Measurements from ENCODE around the gene FXYD3.

Gene FXYD3

GRCh38 chr19:35154525-35155406, 39.1 kb downstream of the FXYD3 start, which contains the start of gene FXYD5:
TSS of gene FXYD5 (plus strand) at chr19:35154735. CDS start at chr19:35155551, 816 bp downstream.
- Histone ChIP-seq H3K27ac (peak within 1 kb of the TSS; percentile 57 to 58), H3K4me3 (peak within 1 kb of the TSS; percentile 57 to 63), H3K4me1 (peaks cover 0 to 29% (median 22%) of the 10 kb centered on the region in 4 donors), H3K9me3 (no peaks in the 10 kb centered on the region), H3K27me3 (peaks cover 0 to 42% of the 10 kb centered on the region in 2 donors), H3K36me3 (peaks cover 0 to 19% (median 8%) of the 10 kb centered on the region in 3 donors)
- intact Hi-C loops (cut with DNase I; ENCODE audit: low total_unique reads), result no loop called here
- peak; percentile 76 to 81 for DNase-seq
- no peak for TF ChIP-seq CTCF (IDR thresholded peaks at IDR 0.05)

GRCh38 chr19:35155441-35155840, 39.8 kb downstream of the FXYD3 start:
- no peak for DNase-seq
- Histone ChIP-seq H3K4me3 (peak overlapping the region; percentile 57 to 63), H3K27ac (peak overlapping the region; percentile 57 to 58), H3K4me1 (peaks cover 0 to 29% (median 22%) of the 10 kb centered on the region in 4 donors), H3K27me3 (peaks cover 0 to 42% of the 10 kb centered on the region in 2 donors), H3K9me3 (no peaks in the 10 kb centered on the region), H3K36me3 (peaks cover 0 to 24% (median 14%) of the 10 kb centered on the region in 3 donors)
- intact Hi-C loops (cut with DNase I; ENCODE audit: low total_unique reads), result no loop called here
- no peak for TF ChIP-seq CTCF (IDR thresholded peaks at IDR 0.05)

GRCh38 chr19:35155981-35156672, 40.5 kb downstream of the FXYD3 start:
- H3K36me3 ChIP-seq, result peaks cover 0 to 30% (median 18%) of the 10 kb centered on the region in 3 donors
- TF ChIP-seq CTCF (IDR thresholded peaks at IDR 0.05), result no peak
- intact Hi-C loops (cut with DNase I; ENCODE audit: low total_unique reads), result no loop called here
- no peaks in the 10 kb centered on the region for H3K9me3 ChIP-seq
- peaks cover 0 to 29% (median 22%) of the 10 kb centered on the region in 4 donors for H3K4me1 ChIP-seq
- peak overlapping the region; percentile 57 to 58 for H3K27ac ChIP-seq
- DNase-seq, result no peak
- H3K27me3 ChIP-seq, result peaks cover 0 to 36% of the 10 kb centered on the region in 2 donors
- H3K4me3 ChIP-seq, result peak overlapping the region; percentile 57 to 63

- Histone ChIP-seq H3K36me3 (peaks cover 0 to 35% (median 23%) of the 10 kb centered on the region in 3 donors), H3K27me3 (peaks cover 0 to 30% of the 10 kb centered on the region in 2 donors), H3K9me3 (peaks cover 0 to 1% (median 0%) of the 10 kb centered on the region in 3 donors), H3K4me3 (no peak overlapping the region), H3K27ac (no peak overlapping the region), H3K4me1 (peaks cover 0 to 29% (median 22%) of the 10 kb centered on the region in 4 donors)
- no peak for DNase-seq
- intact Hi-C loops (cut with DNase I; ENCODE audit: low total_unique reads), result no loop called here
- TF ChIP-seq CTCF (IDR thresholded peaks at IDR 0.05), result no peak
These were observed 41.0 kb downstream of the FXYD3 start for GRCh38 chr19:35156673-35157014.

GRCh38 chr19:35157431-35157830, 41.8 kb downstream of the FXYD3 start:
- Histone ChIP-seq H3K9me3 (peaks cover 0 to 9% (median 0%) of the 10 kb centered on the region in 3 donors), H3K27ac (no peak overlapping the region), H3K4me1 (peaks cover 0 to 29% (median 22%) of the 10 kb centered on the region in 4 donors), H3K27me3 (peaks cover 0 to 29% of the 10 kb centered on the region in 2 donors), H3K4me3 (no peak overlapping the region), H3K36me3 (peaks cover 0 to 43% (median 31%) of the 10 kb centered on the region in 3 donors)
- intact Hi-C loops (cut with DNase I; ENCODE audit: low total_unique reads), result no loop called here
- no peak for TF ChIP-seq CTCF (IDR thresholded peaks at IDR 0.05)
- DNase-seq, result no peak

Measured in tibial artery (tissue), 4 donors.